Central memory CD4-positive, alpha-beta T cell (primary cell): ENCODE results near the gene OR11G2.
"Not testable (repeated sequence)": the region's sequence is repeated elsewhere in the genome, so short reads cannot be mapped to it uniquely, and the experiment has no call there.

Experiments used
- DNase-seq: peaks from one replicate; pipeline ENCODE4 v3.0.0; 2022

Gene OR11G2

GRCh38 chr14:20228681-20229080, 38.0 kb downstream of the OR11G2 start, which contains the start of gene OR11H7:
OR11H7 (plus strand) TSS chr14:20228981.
- no peak for DNase-seq

DNA sequence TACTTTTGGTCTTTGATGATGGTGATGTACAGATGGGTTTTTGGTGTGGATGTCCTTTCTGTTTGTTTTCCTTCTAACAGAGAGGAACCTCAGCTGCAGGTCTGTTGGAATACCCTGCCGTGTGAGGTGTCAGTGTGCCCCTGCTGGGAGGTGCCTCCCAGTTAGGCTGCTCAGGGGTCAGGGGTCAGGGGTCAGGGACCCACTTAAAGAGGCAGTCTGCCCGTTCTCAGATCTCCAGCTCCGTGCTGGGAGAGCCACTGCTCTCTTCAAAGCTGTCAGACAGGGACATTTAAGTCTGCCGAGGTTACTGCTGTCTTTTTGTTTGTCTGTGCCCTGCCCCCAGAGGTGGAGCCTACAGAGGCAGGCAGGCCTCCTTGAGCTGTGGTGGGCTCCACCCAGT, 44.7 kb downstream of the OR11G2 start:
- DNase-seq = not testable (repeated sequence)

- no peak for DNase-seq
Observed at GRCh38 chr14:20247646-20248246, 57.0 kb downstream of the OR11G2 start.
